SW 1271 (cell line): ENCODE measurements around the gene CA10.

Experiments
- DNase-seq, 2 experiments: peaks; one replicate each; lab custom pipeline; 2025; lab: John Stamatoyannopoulos, UW

The CA10 gene

GRCh38 chr17:52147431-52147830 is 11.1 kb downstream of the CA10 start:
- no peak for DNase-seq

GRCh38 chr17:52145476-52145875 is 13.0 kb downstream of the CA10 start:
- peak; percentile 32 to 93 for DNase-seq

DNA sequence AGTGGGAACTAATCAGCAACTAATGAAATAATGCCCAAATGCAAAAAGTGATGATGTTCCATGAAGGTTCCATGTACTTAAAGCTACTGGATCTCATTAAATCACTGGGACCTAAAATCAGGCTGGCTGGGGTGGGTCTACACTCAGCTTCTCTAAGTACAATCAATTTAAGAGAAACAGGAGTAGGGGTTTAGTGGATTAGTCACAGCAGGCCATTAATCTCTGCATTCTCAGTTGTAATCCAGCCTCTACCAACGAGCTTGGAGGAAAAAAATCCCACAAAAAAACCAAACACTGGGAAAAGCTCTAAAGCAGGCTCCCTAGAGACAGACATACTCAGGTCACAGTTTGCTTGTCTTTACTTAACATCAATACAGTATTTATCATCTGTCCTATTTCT is 15.0 kb downstream of the CA10 start:
- no peak for DNase-seq

GRCh38 chr17:52140601-52141000 is 17.9 kb downstream of the CA10 start:
- DNase-seq = no peak

DNA sequence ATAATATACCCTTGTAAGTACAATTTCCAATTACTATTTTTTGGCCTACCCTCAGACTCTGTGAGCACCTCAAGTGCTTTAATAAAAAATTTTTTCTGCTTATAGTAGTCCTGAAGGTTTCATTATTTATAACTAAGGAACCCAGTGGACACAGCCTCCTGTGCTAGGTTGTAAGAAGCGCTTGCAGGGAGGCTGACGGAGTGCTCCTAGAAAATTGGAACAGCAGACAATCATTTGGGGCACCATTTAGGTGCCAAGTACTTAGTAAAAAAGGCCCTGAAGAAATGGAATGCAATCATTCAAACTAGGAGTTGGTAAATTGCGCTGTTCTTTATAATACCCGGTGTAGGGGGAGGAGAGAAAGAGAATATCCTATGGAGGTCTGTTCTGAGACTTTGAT is 19.8 kb downstream of the CA10 start:
- no peak for DNase-seq

DNA sequence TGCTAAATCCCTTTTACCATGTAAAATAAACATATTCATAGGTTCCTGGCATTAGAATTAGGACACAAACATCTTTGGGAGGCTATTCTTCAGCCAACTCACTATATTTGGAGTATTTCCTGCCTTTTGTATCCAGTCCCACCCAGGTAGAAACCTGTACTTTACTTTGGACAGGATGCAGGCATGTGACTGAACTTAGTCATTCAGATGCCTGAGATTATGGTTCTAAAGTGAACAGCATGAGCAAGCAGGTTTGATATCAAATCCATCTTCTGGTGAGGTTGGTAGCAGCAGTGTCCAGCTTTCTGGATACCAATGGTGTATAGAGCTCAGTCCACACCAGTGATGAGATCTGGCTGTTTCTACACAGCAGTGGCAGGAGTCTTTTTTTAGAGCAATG is 20.2 kb downstream of the CA10 start:
- no peak for DNase-seq

- DNase-seq = no peak
Measured at GRCh38 chr17:52136166-52136565, 22.3 kb downstream of the CA10 start.

DNA sequence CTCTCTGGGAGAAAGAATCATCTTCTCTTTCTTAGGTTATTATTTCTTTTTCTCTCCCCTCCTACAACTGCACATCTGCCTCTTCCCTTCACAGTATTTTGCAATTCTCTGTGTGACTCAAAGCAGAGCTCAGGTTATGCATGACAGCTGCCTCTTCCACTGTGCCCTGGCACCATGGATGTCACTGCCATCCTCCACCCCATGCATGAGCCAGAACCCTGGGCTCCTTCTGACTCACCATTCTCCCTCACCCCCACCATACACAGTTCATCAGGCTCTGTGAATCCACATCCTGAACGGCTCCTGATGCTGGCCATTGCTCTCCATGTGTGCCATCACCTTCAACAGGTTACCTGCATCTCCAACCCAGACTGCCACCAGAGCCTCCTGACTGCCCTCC is 23.9 kb downstream of the CA10 start:
- DNase-seq = no peak

DNA sequence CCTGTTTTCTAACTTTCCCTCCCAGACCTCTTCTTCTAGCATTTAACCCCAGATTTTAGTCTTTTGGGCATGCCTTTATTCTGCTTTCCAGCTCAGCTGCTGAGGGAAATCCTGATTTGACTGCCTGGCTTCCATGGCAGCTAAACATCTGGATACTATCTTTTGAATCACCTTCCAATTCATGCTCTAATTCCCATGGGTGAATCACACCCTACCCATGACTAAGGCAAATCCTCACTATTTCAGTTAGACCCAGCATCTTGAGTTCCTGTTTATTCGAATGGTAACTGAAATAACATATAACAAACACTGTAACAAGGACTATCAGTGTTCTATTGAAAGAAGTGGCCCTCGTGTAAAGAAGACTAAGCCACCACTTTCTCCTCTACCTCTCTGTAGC is 29.8 kb downstream of the CA10 start:
- DNase-seq = no peak

DNA sequence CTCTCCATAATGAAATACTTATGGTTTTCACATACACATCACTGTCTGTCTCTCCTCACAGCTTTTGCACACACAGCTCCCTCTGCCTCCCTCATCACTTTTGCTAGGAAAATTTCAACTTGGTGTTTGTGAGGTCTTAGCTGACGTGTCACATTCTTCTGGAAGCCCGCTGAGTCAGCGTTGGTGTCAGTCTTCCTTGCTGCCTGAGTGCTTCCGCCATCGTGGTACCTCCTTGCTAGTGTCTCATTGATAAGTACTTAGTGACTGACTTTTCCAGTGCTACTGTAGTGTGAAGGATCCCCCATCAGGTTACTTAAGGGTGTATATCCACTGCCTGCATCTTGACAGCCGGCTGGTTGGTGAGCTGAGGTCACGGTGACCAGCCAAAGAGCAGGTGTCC is 33.5 kb downstream of the CA10 start:
- DNase-seq = no peak

DNA sequence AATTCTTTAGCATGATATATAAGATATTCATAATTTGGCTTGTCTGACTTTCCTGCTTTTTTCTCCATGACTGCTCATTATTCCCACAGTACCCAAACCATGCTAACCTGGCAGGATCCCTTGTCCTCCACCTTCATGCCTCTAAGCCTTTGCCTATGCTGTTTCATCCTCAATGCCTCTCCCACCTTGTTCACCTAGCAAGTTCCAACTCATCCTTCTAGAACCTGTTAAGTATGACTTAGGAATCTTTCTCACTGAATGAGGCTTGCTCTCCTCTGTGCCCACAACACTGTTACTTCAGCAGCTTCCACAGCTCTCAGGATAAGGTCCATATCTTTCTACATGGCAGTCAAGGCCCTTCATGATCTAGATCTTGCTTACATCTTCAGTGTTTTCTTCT is 34.0 kb downstream of the CA10 start:
- no peak for DNase-seq

- DNase-seq = no peak
Measured at GRCh38 chr17:52120465-52120864, 38.0 kb downstream of the CA10 start.

GRCh38 chr17:52110923-52111581 is 47.5 kb downstream of the CA10 start:
- no peak for DNase-seq

DNA sequence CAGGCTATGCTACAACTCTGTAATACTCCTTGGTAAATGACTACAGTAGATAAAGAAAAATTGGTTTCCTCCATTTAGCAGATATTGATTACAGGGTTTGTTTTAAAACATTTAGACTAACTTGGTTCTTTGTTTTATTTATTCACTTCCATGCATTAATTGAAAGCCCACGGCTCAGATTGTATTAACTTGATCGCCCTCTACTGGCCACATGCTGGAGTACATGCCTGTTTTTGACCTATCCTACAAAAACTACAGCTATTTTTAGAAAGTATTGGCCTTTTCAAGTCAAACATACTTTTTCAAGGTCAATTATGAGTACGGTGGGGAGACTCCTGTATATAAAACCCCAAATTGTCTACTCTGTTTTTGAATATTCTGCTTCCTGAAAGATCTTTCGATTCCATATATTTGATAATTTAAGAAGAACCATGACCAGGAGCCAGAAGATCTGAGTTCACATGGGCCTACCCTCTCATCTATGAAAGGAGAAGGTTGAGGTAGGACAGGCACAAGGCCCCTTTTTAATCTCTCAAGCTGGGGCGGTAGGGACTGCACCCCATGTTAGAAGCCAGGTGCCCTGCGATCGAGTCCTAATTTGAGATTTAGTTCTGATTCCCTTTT is 51.8 kb downstream of the CA10 start:
- DNase-seq = peak in 1 of 2 experiments; percentile 39

DNA sequence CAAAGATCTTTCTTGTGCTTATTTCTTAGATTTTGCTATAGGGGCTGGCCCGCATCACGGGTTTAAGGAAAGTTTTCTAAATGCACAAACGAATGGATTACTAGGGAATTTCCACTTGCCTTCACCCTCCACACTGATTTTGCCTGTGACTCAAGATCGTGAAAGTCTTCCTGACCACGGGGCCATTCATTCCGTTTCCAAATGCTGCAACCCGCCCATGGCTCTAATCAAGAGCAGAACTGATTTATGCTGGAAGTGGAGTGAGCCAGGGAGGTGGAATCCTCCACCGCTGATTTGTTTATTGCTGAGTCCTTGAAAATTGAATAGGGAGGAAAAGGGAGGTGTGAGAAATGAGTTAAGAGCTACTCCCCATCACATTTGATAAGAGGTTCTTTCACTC is 52.4 kb downstream of the CA10 start:
- no peak for DNase-seq

- DNase-seq = no peak
Measured at GRCh38 chr17:52105591-52105990, 52.9 kb downstream of the CA10 start.

- no peak for DNase-seq
Measured at GRCh38 chr17:52096056-52096455, 62.5 kb downstream of the CA10 start.

- no peak for DNase-seq
Measured at GRCh38 chr17:52084176-52084575, 74.3 kb downstream of the CA10 start.

DNA sequence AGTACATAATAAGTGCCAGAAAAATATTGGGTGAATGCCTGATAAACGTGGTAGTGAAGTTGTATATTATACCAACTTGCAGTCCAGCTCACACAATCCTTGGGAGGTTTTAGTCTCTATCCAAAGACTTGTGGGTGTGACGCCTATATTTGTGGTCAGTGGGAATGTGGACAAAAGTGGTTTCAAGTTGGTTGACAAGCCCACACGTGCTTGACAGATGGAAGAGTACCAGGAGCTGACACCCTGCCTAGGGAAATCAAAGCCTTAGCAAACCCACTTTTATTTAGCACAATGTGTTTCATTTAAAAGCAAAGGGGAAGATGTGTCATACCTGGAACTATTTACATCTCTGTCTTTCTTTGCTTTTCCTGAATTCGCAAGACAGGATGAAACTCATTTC is 79.0 kb downstream of the CA10 start:
- DNase-seq = no peak

DNA sequence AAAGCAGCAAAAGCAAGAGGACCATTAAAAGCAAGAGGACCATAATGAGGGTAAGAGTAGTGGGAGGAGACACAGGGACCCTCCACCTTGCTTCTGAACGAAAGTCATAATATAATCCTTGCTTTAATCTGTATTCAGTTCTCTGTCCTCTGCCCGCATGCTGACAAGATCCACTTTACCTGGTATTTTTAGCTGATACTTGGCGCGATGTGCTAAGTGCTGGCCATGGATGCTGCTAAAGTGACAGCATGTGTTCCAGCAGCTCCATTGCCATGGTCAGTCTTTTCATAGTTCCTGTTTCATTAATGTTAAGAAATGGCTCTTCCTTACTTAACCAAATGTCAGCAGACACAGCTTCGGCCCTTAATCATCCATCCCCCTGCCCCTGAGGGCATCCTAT is 86.8 kb downstream of the CA10 start:
- DNase-seq = no peak

GRCh38 chr17:52064791-52065211 is 93.7 kb downstream of the CA10 start:
- peak; percentile 6 to 40 for DNase-seq

- DNase-seq = no peak
Measured at GRCh38 chr17:52049496-52049895, 109.0 kb downstream of the CA10 start.

DNA sequence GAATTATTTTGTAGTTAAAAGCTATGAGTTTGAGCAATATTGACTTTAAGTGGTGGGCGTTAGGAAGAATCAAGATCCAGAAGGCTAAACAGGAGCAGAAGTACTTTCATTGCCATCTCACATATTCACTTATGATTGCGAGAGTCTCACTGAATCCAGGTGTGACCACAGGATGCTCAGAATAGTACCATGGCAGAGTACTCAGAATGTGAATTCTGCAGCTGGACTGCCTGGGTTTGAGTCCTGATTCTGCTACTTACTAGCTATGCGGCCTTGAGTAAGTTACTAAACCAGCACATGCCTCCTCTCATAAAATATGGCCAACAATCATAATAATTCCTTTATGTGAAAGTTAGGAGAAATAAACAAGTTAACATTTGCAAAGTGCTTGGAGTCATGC is 109.5 kb downstream of the CA10 start:
- no peak for DNase-seq
